T-helper 1 cell treated with Interleukin-12 subunit alpha and Interleukin-12 subunit beta and Interleukin-4 antibody, amounts not matched to agents 30 ng/mL and 1 ng/mL, for 36 hours (primary cell): Measurements from ENCODE around the gene APBB1. TPM values are rescaled to one million over a fixed set of nuclear protein-coding genes. Genes with fewer than 3 reads are reported as not detected.
"Not testable (repeated sequence)": the region's sequence is repeated elsewhere in the genome, so short reads cannot be mapped to it uniquely, and the experiment has no call there.

ENCODE experiments used
- intact Hi-C: fragments of 100-400 bp; cut with micrococcal nuclease; formaldehyde crosslinking; loops from one replicate; pipeline ENCODE4 v1.15.1; 2024
- total RNA-seq: library from RNA; stranded (reverse); gene quantifications from 2 replicates; pipeline ENCODE4 v1.2.3, GENCODE V29; 2022

Gene APBB1
- total RNA-seq, 1 donor from 2014 or later: 45.5 TPM

GRCh38 chr11:6393989-6394670 is 24.8 kb downstream of the APBB1 start:
- intact Hi-C loops: no loop called here

DNA sequence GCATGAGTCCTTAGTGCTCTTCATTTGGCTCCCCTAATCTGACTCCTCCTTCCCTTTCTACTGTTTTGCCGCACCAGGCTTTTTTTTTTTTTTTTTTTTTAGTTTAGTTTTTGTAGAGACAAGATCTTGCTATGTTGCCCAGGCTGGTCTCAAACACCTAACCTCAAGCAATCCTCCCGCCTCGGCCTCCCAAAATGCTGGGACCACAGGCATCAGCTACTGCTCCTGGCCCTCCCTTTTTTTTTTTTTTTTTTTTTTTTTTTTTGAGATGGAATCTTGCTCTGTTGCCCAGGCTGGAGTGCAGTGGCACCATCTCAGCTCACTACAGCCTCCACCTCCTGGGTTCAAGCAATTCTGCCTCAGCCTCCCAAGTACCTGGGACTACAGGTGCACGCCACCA is 26.6 kb downstream of the APBB1 start:
- intact Hi-C loops: not testable (repeated sequence)

DNA sequence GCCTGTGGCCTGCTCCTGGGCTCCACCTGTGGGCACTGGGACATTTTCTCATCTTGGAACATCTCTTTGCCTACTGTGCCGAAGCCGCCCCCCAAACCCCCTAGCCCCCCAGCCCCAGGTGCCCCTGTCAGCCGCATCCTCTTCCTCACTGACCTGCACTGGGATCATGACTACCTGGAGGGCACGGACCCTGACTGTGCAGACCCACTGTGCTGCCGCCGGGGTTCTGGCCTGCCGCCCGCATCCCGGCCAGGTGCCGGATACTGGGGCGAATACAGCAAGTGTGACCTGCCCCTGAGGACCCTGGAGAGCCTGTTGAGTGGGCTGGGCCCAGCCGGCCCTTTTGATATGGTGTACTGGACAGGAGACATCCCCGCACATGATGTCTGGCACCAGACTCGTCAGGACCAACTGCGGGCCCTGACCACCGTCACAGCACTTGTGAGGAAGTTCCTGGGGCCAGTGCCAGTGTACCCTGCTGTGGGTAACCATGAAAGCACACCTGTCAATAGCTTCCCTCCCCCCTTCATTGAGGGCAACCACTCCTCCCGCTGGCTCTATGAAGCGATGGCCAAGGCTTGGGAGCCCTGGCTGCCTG is 27.3 kb downstream of the APBB1 start:
- intact Hi-C loops: no loop called here

GRCh38 chr11:6390718-6391469 is 28.0 kb downstream of the APBB1 start:
- intact Hi-C loops: loop anchor here (1.0 kb wide), 14 partner anchors 11 to 707 kb away; partner anchors contain the start of genes APBB1, ARFIP2, CAVIN3 and FHIP1B

DNA sequence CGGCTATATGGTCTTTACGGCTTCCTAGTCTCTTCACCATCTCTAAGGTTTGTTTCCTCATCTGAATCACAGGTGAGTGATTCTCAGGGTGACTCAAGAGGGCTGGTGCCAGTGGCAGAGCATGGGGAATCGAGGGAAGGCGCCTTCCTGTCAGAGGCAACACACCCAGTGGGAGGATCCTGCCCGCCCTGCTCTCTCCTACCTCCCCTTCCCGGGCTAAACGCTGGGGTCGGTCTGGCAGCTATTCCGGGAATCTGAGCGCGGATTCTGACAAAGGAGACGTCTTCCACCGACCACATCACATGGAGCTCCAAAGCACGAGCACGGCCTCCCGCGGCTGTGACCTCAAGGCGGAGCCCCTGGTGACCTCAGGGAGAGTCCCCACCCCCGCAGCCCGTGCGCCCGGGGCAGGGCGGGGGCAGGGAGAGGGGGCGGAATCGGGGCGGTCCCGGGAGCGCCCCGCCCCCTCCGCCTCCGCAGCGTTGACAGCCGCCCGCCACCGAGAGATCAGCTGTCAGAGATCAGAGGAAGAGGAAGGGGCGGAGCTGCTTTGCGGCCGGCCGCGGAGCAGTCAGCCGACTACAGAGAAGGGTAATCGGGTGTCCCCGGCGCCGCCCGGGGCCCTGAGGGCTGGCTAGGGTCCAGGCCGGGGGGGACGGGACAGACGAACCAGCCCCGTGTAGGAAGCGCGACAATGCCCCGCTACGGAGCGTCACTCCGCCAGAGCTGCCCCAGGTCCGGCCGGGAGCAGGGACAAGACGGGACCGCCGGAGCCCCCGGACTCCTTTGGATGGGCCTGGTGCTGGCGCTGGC is 28.8 kb downstream of the APBB1 start, which contains the start of gene SMPD1:
SMPD1 (plus strand) TSS at position 570 of the 813 bp plus-strand sequence; CDS start at position 695, 125 bp downstream.
- intact Hi-C loops: loop anchor here (1.0 kb wide), 15 partner anchors 11 to 706 kb away; partner anchors contain the start of genes APBB1, ARFIP2, CAVIN3 and FHIP1B

DNA sequence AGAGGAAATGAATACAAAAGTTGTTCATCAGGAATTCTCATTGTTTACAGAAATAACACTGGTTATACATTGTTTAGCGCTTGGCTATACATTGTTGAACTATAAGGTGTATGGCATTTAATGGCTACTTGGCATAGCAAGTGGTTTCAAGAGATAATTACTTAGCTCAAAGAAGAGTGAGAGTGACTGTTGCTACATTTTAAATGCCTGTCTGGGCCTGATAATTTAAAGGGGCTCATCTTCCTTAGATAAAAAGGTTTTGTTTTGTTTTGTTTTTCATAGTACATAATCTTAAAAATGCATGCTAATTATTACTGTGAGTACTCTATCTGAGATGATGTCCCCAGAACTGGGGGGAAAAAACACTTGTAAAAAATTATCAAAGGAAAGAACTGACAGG is 30.1 kb downstream of the APBB1 start:
- intact Hi-C loops: loop anchor here (1.0 kb wide), 1 partner anchor 357 kb away; no protein-coding TSS in a partner anchor

DNA sequence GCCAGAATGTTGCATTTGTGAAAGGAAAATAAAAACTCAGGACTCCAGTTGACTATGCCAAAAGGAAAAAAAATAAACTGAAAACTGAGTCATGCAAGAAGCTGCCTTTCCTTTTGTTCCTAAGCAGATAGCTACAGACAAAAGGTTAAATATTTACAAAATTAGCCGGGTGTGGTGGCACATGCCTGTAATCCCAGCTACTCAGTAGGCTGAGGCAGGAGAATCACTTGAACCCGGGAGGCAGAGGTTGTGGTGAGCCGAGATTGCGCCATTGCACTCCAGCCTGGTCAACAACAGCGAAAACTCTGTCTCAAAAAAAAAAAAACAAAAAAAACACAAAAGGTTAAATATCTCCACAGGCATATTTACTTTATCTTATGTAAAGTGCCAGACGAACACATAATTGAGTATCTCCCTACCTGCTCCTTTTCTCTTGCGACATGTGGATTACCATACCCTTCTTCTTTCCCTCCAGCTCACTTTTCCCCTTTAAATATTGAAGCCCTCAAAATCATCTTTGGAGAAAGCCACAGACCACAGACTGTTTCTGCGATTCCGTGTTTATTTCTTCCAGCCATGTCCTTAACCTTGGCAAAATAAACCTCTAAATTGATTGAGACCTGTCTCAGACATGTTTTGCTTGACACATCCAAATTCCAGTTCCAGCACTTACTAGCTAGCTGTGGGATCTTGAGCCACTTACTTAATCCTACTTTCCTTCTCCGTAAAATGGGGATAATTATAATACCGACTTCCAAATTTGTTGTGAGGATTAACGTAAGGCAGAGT is 30.9 kb downstream of the APBB1 start:
- intact Hi-C loops: no loop called here

GRCh38 chr11:6385046-6385777 is 33.7 kb downstream of the APBB1 start:
- intact Hi-C loops: no loop called here

DNA sequence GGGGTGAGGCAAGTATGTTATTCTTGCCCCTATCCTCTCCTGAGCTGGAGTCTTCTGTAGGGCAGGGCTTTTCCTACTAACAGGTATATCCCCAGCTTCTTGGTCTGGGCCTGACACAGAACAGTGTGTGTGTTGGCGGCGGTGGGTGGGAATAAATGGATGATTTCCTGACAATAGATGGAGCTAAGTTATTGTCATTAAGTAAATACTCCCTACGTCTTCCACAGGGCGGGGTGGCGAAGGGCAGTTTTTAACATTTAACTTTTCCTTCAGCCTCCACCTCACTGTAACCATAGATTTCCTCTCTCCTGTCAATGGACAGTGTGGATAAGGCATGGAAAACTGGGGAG is 40.3 kb downstream of the APBB1 start:
- intact Hi-C loops: loop anchor here (2.0 kb wide), 1 partner anchor 144 kb away; the partner anchor contains the start of gene FHIP1B

GRCh38 chr11:6377902-6378639 is 40.8 kb downstream of the APBB1 start:
- intact Hi-C loops: loop anchor here (2.0 kb wide), 1 partner anchor 143 kb away; the partner anchor contains the start of gene FHIP1B

GRCh38 chr11:6371825-6372224 is 47.1 kb downstream of the APBB1 start:
- intact Hi-C loops: no loop called here

DNA sequence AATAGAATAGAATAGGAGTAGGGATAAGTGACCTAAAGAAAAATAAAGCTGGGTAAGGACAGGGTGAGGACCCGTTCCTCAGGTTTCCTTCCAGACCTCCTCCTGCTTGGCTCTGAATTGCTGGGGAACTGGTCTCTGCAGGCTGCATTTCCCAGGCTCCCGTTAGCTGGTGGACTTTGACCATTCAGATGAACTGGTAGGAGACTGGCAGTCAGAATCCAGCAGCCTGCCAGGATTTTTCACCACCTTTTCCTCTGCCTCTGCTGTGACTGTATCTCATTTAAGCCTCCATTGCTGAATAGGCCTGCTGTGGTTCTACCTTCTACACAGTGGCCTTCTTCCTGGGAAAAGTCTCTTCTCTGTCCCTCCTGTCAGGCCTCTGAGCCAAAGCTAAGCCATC is 53.2 kb downstream of the APBB1 start:
- intact Hi-C loops: no loop called here

- intact Hi-C loops: loop anchor here (1.0 to 2.0 kb wide), 3 partner anchors 340 to 1238 kb away; no protein-coding TSS in a partner anchor
Measured at GRCh38 chr11:6362873-6363678, 55.8 kb downstream of the APBB1 start.

DNA sequence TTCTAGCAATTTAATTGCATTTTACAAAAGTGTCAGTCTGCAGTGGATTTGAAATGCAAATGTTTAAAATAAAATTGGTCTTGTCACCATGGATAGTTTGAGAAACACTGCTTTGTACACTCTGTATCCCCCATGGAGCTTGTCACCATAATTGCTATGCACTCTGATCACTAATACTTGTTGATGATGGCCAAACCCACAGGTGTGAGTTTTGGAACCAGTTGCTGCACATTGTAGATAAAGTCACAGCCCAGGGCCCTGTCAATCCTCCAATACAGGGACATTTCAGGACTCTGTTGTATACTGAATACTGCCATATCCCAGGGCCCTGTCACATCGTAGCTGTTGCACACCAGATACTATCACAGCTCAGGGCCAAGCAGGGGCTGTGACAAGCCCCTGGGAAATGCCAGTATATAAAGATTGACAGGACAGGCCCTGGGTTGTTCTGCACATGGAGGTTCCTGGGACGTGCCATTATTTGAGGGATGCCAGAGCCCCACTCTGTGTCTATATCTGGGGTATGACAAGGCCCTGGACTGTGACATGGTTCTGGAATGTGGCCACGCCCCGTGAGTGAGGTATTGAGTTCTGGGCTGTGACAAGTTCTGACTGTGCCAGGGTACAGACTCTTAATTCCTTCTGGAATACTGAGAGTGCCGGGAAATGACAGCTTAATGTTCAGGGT is 56.6 kb downstream of the APBB1 start:
- intact Hi-C loops: loop anchor here (2.0 kb wide), 1 partner anchor 1238 kb away; no protein-coding TSS in a partner anchor

- intact Hi-C loops: no loop called here
Measured at GRCh38 chr11:6360183-6360582, 58.7 kb downstream of the APBB1 start.

GRCh38 chr11:6357222-6357621 is 61.7 kb downstream of the APBB1 start:
- intact Hi-C loops: no loop called here

GRCh38 chr11:6356503-6357055 is 62.3 kb downstream of the APBB1 start:
- intact Hi-C loops: no loop called here
